NCI-H774 (cell line): ENCODE data around the gene FAM151B.
"Not testable (repeated sequence)": the region's sequence is repeated elsewhere in the genome, so short reads cannot be mapped to it uniquely, and the experiment has no call there.

Experiments used
- DNase-seq: peaks from one replicate; lab custom pipeline; 2025; lab: John Stamatoyannopoulos, UW

FAM151B gene

GRCh38 chr5:80487829-80488721 is at the start of gene FAM151B:
Gene FAM151B (plus strand): TSS chr5:80488100. CDS start chr5:80488124, 24 bp downstream.
- peak; percentile 96 for DNase-seq

DNA sequence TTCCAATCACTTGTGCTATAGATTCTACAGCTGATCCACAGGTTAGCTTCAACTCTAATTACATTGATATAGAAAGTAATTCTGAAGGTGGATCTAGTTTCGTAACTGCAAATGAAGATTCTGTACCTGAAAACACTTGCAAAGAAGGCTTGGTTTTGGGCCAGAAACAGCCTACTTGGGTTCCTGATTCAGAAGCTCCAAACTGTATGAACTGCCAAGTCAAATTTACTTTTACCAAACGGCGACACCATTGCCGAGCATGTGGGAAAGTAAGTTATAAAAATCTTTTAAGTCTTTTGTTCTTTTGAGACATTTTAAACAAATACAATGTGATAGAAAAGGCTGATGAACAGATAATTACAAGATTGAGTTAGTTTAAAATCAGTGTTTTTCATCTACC is 49.2 kb upstream of the FAM151B start:
- no peak for DNase-seq

- DNase-seq = no peak
Observed at GRCh38 chr5:80439213-80439612, 48.7 kb upstream of the FAM151B start.

DNA sequence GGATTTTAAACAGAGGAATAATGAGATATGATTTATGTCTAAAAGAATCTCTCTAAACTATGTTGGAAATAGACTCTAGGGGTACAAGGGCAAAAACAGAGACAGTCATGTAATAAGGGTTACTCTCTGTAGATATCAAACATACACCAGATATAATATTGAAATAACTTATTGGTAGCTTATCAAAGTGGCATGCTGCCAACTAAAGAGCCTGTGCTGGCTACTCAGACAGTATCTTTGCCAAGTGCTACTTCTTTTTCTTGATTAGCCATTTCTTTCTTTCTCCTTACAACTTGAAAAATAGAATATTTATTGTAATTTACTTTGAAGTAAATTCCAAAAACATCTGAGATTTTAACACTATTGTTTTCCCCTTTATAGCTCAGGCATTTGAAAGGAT is 45.2 kb upstream of the FAM151B start:
- no peak for DNase-seq

- DNase-seq = no peak
Observed at GRCh38 chr5:80453366-80453765, 34.5 kb upstream of the FAM151B start.

DNA sequence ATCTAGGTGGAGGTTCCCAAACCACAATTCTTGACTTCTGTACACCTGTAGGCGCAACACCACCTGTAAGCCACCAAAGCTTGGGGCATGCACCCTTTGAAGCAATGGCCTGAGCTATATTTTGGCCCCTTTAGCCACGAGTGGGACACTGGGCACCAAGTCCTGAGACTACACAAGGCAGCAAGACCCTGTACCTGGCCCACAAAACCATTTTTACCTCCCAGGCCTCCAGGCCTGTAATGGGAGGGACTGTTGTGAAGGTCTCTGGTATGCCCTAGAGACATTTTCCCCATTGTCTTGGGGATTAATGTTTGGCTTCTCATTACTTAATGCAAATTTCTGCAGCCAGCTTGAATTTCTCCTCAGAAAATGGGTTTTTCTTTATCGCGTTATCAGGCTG is 24.6 kb upstream of the FAM151B start:
- DNase-seq = no peak

DNA sequence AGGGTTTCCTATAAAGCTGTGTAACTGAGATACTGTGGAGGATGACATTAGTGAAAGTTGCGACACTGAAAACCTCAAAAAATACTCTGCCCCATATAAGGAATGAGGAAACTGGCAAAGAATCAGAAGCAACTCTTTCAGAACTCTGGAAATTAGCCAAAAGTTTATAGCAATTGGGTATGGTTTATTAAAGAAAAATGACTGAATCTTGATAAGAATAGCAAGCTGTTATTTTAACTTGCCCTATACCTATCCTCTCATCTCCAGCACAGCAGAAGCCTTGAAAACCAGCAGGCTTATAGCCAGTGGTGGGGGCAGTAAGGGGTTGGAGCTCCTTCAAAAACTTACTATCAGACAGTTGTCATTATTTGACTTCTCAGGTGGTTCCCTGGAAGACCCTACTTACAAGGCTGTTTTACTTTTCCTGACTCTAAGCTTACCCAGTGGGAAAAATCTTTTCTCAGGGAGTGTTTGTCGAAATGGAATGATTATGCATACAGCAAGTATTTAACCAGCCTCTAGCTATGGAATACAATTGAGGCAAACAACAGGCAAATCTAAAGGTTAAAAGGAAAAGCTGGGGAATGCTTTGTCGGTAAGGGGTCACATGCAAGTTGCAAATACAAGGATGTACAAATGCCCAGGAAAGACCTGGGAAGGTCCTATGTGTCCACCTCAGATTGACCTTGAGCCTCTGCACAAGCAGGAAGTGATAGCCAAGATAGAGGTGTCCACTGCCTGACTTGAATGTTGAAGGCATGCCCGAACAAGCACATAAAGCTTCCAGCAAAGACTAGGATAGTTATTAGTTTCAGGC is 21.0 kb upstream of the FAM151B start:
- no peak for DNase-seq

- DNase-seq = no peak
Observed at GRCh38 chr5:80468131-80468530, 19.8 kb upstream of the FAM151B start.

DNA sequence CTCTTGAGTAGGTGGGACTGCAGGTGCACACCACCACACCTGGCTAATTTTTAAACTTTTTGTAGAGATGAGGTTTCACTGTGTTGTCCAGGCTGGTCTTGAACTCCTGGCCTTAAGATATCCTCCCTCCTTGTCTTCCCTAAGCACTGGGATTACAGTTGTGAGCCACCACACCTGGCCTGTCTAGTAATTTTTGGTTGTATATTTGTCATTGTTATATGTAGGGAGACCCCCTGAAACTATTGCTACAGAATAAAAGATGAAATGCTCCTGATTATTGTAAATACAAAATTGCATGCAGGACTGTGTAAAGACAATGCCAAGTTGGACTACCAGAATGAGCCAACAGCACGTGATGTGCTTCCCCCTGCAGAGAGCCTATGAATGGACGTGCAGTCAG is 17.3 kb upstream of the FAM151B start:
- not testable (repeated sequence) for DNase-seq

DNA sequence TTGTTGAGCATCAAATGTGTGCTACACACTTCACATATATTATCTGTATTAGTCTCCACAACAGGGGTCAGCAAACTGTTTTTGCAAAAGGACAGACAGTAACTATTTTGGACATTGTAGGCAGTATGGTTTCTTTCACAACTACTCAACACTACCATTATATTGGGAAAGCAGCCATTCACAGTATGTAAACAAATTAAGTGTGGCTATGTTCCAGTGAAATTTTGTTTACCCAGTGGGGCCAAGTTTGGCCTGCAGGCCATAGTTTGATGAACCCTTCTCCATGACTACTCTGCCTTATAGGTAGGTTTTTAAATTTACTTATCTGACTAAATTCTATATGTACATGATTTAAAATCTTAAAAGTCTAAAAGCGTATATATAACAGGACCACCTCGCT is 13.0 kb upstream of the FAM151B start:
- peak; percentile 25 for DNase-seq

GRCh38 chr5:80479713-80480112 is 8.2 kb upstream of the FAM151B start:
- DNase-seq = no peak

- no peak for DNase-seq
Observed at GRCh38 chr5:80480354-80480753, 7.5 kb upstream of the FAM151B start.

- DNase-seq = peak; percentile 2
Observed at GRCh38 chr5:80481019-80481893, 6.6 kb upstream of the FAM151B start.

GRCh38 chr5:80482578-80482977 is 5.3 kb upstream of the FAM151B start:
- no peak for DNase-seq

- DNase-seq = no peak
Observed at GRCh38 chr5:80483636-80484232, 4.2 kb upstream of the FAM151B start.

- no peak for DNase-seq
Observed at GRCh38 chr5:80487444-80487828, 464 bp upstream of the FAM151B start.

- no peak for DNase-seq
Observed at GRCh38 chr5:80491296-80491695, 3.4 kb downstream of the FAM151B start.

DNA sequence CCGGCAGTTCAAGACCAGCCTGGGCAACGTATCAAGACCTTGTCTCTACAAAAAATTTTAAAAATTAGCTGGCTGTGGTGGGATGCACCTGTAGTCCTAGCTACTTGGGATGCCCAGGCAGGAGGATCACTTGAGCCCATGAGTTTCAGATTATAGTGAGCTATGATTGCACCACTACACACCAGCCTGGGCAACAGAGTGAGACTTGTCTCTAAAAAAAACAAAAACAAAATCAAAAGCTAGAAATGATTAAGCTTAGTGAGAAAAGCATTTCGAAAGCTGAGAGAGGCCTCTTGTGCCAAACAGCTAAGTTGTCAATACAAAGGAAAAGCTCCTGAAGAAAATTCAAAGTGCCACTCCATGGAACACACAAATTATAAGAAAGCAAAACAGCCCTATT is 4.8 kb downstream of the FAM151B start:
- DNase-seq = no peak

GRCh38 chr5:80493443-80493842 is 5.5 kb downstream of the FAM151B start:
- not testable (repeated sequence) for DNase-seq

DNA sequence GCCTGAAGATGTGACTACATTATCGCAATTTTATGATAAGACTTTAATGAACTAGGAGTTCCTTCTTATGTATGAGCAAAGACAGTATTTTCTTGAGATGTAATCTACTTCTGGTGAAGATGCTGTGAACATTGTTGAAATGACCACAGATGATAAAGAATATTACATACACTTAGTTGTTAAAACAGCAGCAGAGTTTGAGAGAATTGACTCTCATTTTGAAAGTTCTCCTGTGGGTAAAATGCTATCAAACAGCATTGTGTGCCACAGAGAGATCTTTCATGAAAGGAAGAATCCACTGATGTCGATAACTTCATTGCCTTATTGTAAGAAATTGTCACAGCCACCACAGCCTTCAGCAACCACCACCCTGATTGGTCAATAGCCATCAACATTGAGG is 8.0 kb downstream of the FAM151B start:
- no peak for DNase-seq

GRCh38 chr5:80502800-80503199 is 14.9 kb downstream of the FAM151B start:
- no peak for DNase-seq

- no peak for DNase-seq
Observed at GRCh38 chr5:80503641-80504040, 15.7 kb downstream of the FAM151B start.
